ENCODE data around the gene PPP2R5E.
"Not testable (repeated sequence)": the region's sequence is repeated elsewhere in the genome, so short reads cannot be mapped to it uniquely, and the experiment has no call there.

The PPP2R5E gene

DNA sequence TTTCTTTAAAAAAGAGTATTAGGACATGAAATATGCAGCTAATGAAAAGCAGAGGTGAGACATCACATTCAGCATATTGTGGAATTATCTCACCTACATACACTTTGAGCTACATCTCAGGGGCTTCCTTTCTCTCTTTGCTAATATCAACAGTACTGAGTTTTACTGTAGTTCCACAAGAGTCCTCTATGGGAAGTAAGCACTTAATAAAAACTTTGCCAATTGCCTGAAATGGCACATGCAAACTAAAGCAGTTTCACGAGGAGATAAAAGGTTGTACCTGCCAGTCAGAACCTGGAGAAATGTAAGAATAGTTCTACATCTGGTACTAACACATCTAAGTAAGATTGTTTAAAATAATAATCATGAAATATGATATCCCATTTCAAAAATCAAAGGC lies 150.9 kb downstream of the PPP2R5E start:
- DNase-seq (ENCODE audit: low read depth, low spot score), result no peak
- H3K27ac ChIP-seq, result no peak overlapping the region

GRCh38 chr14:63388766-63389431 lies 154.3 kb downstream of the PPP2R5E start:
- H3K27ac ChIP-seq, result no peak overlapping the region
- no peak for DNase-seq (ENCODE audit: low read depth, low spot score)

DNA sequence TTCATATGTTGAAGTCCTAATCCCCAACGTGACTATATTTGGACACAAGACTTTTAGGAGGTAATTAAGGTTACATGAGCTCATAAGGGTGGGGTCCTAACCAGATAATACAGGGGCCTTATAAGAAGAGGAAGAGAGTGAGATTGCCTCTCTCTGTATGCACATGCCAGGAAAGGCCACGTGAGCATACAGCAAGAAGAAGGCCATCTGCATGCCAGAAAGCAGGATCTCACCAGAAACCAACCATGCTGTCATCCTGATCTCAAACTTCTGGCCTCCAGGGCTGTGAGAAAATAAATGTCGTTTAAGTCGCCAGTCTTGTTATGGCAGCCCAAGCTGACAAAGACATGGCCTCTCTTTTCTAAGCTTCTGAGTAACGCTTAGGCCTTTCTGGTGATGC lies 155.5 kb downstream of the PPP2R5E start:
- H3K27ac ChIP-seq, result no peak overlapping the region
- DNase-seq (ENCODE audit: low read depth, low spot score), result no peak

GRCh38 chr14:63383776-63384367 lies 159.3 kb downstream of the PPP2R5E start:
- H3K27ac ChIP-seq, result no peak overlapping the region
- no peak for DNase-seq (ENCODE audit: low read depth, low spot score)

DNA sequence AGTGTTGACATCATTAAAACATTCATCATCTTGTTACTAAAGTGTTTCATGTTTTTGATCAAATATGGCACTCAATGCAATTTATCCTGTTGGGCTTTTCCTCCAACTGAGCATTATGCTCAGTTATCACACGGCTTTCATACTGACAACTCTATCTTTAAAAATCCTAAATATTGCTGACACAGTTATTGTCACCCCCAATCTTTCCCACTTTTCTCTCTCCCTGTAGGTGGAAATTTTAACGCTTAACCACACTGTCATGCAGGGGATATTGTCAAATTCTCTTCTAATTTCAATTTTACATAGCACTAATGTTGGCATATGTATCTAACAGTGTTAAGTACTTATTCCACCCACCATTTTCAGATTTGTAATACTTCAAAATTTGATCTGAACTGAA lies 164.7 kb downstream of the PPP2R5E start:
- H3K27ac ChIP-seq, result no peak overlapping the region
- DNase-seq (ENCODE audit: low read depth, low spot score), result no peak

DNA sequence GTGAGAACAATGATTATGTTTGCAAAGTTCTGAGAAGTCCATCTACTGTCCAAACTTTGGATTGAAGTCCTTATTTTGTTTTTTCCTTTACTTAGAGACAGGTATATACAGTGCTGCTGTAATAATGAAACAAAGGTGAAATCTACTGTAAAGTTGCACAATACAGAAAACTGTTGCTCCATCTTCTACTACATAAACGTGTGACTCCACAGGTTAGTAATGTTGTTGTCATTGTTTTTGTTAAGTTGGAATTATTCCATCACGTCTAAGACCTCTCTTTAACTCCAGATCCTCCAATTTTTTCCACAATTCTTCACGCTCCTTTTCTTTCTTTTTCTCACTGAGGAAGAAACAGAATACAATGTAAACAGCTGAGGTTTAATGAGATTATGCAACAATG lies 167.4 kb downstream of the PPP2R5E start:
- peak overlapping the region; percentile 70 for H3K27ac ChIP-seq
- peak; percentile 24 for DNase-seq (ENCODE audit: low read depth, low spot score)

GRCh38 chr14:63371613-63372012 lies 171.6 kb downstream of the PPP2R5E start:
- DNase-seq (ENCODE audit: low read depth, low spot score); H3K27ac ChIP-seq: not testable (repeated sequence)

GRCh38 chr14:63371033-63371432 lies 172.1 kb downstream of the PPP2R5E start:
- H3K27ac ChIP-seq, result no peak overlapping the region
- DNase-seq (ENCODE audit: low read depth, low spot score), result no peak

DNA sequence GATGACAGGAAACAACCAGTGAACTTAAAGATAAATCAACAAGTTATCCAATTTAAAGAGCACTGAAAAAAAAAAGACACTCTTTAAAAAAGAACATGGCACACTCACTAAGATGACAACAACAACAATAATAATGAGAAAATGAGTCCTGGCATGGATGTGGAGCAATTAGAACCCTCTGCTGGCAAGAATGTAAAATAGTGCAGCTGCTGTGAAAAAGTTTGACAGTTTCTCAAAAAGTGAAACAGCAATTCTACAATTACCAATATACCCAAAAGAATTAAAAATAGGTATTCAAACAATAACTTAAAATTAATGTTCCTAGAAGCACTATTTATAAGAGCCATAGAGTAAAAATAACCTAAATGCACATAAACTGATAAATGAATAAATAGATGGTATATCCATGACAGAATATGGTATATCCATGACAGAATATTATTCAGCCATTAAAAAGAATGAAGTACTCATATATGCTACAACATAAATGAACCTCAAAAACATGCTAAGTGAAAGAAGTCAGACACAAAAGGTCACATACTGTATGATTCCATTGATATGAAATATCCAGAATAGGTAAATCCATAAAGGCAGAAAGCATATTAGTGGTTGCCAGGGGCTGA lies 175.3 kb downstream of the PPP2R5E start:
- H3K27ac ChIP-seq, result no peak overlapping the region
- no peak for DNase-seq (ENCODE audit: low read depth, low spot score)

GRCh38 chr14:63362389-63362819 lies 180.8 kb downstream of the PPP2R5E start:
- no peak for DNase-seq (ENCODE audit: low read depth, low spot score)

GRCh38 chr14:63361790-63362189 lies 181.4 kb downstream of the PPP2R5E start:
- DNase-seq (ENCODE audit: low read depth, low spot score), result no peak
- H3K27ac ChIP-seq, result no peak overlapping the region

More at GRCh38 chr14:63362389-63362819, 180.8 kb downstream of the PPP2R5E start:
- H3K27ac ChIP-seq, result no peak overlapping the region

- no peak overlapping the region for H3K27ac ChIP-seq
- no peak for DNase-seq (ENCODE audit: low read depth, low spot score)
These were observed 185.3 kb downstream of the PPP2R5E start for GRCh38 chr14:63357841-63358240.

GRCh38 chr14:63345826-63346225 lies 197.4 kb downstream of the PPP2R5E start:
- H3K27ac ChIP-seq, result no peak overlapping the region
- DNase-seq (ENCODE audit: low read depth, low spot score), result no peak

DNA sequence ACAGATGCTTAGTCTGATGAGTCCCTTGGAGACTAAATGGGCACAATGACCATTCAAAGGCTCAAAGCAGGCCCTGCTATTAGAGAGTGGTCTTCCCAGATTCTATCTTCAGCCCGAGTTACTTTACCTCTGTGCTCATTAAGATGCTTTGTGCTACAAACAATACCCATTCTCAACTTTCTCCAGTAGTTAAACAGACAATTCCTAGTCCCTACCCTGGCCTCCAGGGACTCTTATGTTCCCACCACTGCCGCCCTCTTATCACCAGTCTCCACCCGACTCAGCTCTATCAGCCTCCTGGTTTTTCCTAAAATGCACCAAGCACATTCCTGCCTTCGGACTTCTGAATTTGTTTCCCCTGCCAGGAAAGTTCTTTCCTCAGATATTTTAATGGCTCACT lies 198.8 kb downstream of the PPP2R5E start:
- no peak for DNase-seq (ENCODE audit: low read depth, low spot score)

DNA sequence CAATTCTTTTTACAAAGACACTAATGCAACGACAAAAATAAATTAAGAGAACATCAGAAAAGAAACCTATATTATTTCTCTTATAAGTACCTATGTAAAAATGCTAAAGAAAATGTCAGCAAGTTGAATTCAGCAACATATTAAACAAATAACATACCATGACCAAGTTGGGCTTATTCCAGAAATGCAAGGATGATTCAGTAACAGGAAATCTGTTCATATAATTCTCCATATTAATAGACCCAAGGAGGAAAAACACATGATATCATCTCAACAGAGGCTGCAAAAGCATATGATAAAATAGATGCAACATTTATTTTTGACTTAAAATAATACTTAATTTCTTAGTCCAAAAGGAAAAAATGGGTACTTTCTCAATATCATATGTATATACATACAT lies 199.3 kb downstream of the PPP2R5E start:
- DNase-seq (ENCODE audit: low read depth, low spot score), result no peak
- no peak overlapping the region for H3K27ac ChIP-seq

More for the DNA sequence above, 198.8 kb downstream of the PPP2R5E start:
- no peak overlapping the region for H3K27ac ChIP-seq

- DNase-seq (ENCODE audit: low read depth, low spot score), result no peak
- no peak overlapping the region for H3K27ac ChIP-seq
These were observed 200.8 kb downstream of the PPP2R5E start for GRCh38 chr14:63342371-63342770.

GRCh38 chr14:63328787-63329737 lies 214.1 kb downstream of the PPP2R5E start:
- no peak for DNase-seq (ENCODE audit: low read depth, low spot score)
- H3K27ac ChIP-seq, result no peak overlapping the region

- H3K27ac ChIP-seq, result no peak overlapping the region
- DNase-seq (ENCODE audit: low read depth, low spot score), result no peak
These were observed 216.3 kb downstream of the PPP2R5E start for GRCh38 chr14:63326840-63327239.

DNA sequence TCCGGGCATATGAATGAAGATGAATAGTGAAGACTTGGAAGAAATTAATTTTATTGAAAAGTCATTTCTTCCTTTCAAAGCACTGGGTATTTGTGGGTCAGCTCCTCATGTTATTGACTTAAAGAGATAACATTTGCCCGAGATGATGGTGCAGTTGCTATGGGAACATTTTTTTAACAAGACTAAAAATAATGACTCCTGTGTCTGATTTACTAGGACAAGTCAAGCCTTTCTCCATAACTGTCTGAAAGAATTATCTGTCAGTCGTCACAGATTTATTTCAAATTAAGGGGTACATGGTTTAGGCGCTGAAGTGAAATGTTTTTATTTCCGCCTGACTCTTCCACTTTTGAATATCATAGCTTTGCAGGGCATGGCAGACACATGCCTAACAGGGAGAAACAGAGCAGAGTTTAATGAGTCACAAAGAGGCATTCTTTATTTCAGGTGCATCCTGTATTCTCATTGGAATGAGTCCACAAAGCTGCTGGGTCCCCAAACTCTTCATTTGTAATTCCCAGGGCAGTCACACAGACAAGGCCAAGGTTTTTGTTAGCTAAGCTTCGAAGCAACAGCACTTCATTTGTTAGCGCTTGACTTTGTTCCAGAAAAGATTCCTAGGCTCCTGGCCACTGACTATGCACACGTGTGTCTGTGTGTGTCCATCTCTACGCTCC lies 220.1 kb downstream of the PPP2R5E start:
- DNase-seq (ENCODE audit: low read depth, low spot score), result no peak
- no peak overlapping the region for H3K27ac ChIP-seq

GRCh38 chr14:63322472-63322871 lies 220.7 kb downstream of the PPP2R5E start:
- no peak for DNase-seq (ENCODE audit: low read depth, low spot score)
- no peak overlapping the region for H3K27ac ChIP-seq
